NOMO-1 treated with dmso at 0.1 percent for 144 hours (cell line): Measurements from ENCODE around the gene MYOG.

Experiments
- DNase-seq: peaks from one replicate; lab custom pipeline; 2025; ENCODE audit not compliant: unreplicated experiment; lab: John Stamatoyannopoulos, UW

The MYOG gene

DNA sequence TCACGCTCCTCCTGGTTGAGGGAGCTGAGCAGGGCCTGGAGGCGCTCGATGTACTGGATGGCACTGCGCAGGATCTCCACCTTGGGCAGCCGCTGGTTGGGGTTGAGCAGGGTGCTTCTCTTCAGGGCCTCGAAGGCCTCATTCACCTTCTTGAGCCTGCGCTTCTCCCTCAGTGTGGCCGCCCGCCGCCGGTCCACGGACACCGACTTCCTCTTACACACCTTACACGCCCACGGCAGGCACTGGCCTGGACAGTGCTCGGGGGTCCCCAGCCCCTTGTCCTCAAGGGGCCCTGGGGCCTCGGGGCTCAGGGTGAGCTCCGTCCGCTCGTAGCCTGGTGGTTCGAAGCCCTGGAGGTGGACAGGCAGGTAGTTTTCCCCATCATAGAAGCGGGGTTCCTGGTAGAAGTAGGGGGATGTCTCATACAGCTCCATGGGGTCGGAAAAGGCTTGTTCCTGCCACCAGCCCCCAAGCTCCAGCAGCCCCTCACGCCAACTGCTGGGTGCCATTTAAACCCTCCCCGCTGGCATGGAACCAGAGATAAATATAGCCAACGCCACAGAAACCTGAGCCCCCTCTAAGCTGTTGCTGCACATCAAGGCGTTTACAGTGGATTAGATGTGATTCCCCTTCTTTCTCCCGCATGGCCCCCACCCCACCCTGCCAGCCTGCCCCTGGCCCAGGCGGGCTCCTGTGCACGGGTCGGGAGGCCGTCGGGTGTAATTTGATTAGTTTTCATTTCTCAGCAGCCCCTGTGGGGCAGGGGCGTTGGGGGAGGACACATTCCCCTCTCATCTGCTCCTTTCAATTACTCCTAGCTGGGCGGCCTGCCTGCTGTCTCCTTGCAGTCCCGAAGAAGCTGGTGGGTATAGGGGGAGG, at the start of gene MYOG:
Gene MYOG, minus strand, starts transcription at position 485 of the 879 bp plus-strand sequence. Its CDS starts 51 bp downstream, at position 434.
- no peak for DNase-seq

DNA sequence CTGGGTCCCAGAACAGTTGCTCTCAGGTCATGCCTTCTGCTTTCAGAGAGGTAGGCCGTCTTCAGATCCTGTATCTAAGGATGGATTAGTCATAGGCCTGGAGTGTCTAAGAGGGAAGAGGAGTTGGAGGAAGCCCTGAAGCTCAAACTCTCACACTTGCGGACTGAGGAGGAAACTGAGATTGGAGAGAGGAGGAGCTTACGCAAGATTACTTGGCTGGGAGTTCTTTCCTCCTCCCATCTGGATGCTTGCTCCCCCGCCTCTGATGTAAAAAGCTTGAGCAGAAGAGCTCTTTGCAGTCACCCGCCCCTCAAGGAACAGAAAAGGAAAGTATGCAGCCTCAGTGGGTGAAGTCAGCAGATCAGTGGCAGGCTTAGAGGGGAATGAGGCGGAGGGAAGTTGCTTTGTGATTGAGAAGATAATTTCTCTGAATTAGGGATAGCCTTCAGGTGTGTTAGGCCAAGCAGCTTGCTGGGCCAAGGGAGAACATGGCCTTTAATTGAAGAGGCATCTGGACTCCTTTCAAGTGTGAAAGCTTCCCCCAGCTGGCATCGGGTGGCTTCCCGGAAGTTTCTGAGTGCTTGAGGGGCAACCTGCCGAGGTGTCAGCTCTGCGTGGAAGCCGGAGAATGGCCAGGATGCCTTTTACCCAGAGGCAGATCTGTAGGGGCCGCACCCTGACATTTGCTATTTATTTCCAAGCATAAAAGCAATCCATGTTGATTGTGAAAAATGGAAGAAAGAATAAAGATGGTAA, 48.3 kb upstream of the MYOG start:
- peak; percentile 6 for DNase-seq

DNA sequence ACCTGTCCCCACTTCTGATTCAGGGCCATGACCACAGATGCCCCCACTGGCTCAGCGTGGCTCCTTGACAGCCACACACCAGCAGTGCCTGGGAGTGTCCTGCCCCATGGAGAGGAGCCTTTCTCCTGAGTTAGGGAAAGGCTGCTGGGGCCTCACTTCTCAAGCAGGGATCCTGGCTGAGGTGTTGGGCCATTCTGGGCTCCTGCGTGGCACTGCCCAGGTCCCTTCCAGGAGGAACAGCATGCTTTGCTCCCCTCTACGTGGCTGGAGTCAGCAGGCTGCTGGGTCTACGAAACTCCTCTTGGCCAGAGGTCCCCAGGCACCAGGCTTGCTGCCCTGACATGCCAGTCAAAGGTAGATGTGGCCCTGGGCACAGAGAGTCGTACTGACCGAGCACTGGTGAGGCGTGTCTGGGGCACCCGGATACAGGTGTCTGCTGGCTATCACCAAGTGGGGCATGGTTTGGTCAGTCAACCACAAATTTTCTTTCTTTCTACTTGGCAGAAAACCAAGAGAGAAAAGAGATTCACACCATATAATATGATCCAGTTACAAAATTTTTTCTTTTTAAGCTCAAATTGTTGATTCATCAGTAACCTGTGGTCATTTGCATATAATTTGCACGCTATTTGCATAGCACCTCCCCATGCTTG, 45.9 kb upstream of the MYOG start:
- DNase-seq = no peak

DNA sequence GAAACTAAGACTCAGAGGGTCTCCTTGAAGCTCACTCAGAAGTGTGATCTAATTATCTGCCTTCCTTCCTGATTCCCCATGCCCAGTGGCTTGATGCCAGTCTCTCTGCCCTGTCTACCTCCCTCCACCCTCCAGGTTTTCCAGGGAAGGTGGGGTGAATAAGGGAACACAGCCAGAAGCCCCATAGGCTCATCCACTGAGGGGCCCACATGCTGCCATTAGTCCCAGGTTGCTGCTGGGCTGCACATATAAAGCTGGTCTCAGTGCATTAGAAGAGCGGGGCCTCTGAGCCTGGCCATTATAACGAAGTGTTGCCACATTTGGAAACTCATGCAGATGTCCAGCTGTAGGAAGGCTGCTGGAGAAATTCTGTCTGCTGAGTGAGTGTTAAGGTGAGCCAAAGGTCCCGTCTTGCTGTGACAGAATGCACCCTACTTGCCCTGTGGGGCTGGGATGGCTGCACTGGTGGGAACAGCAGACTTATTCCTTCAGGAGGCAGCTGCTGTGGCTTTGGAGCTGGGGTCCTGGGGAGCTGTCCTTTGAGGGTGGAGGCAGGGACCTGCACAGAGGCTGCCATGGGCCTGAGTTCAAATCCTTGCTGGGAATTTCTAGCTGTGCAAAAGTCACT, 44.7 kb upstream of the MYOG start:
- DNase-seq = no peak

DNA sequence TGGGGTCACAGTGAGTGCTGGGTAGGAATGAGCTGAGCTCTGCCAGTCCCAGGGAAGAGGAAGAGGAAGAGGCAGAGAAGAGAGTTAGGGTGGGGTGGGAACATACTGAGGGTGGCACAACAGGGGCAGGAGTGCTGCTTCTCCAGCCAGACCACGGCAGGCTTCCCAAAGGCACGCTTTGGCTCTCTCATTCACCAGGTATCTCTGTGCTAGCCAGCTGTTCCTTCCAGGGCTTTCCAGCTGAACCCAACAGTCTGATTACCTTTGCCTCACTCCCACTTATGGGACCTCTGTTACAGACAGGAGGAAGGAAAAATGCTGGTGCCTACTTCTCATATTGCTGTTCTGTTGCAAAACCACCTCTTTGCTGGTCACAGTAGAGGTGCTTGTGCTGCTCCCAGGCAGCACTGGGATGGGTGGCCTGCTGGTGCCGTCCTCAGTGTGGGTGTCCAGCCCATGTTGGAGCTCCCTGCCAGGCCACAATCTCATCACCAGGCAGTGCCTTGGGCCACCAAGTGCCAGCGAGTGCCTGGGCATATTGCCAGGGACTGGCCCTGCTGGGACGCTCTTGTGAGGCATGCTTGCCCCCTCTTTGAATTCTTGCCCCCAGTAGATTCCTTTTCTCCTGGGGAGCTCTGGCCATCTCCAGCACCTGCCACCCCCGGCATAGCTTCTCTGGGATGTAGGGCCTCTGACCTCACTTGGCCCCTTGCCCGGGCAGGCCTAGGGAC, 43.9 kb upstream of the MYOG start:
- DNase-seq = no peak

DNA sequence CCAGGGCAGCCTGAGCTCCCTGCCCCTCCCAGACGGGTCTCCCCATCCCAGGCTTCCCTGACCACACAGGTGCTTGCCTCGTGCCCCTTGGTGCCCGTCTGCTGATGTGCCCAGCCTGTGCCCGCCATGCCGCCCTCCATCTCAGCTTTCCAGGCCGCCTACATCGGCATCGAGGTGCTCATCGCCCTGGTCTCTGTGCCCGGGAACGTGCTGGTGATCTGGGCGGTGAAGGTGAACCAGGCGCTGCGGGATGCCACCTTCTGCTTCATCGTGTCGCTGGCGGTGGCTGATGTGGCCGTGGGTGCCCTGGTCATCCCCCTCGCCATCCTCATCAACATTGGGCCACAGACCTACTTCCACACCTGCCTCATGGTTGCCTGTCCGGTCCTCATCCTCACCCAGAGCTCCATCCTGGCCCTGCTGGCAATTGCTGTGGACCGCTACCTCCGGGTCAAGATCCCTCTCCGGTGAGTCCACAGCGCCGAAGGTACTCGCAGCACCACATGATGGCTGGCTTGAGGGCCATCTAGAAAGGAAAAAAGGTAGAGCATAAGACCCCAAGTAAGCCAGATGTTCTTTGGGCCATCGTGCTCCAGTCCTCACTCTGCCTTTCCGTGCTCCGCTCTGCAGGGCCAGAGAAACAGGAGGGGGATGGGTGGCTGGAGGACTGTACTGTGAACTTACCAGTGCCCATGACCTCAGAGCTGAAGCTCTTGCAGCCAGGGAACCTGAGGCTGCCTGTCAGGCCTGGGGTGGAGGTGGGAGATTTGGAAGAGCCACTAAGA, 43.1 kb upstream of the MYOG start:
- no peak for DNase-seq

DNA sequence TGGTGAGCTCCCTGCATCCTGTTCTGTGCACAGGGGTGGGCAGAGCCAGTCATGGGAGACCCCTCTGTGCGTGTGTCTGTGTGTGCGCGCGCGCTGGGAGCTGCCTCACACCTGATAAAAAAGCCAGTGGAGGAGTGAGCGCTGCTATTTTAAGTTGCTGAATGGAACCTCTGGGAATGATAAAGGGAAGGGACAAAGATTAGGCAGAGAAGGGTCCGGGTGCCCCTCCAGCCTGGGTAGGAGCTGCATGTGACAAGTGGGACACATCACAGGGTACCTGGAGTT, 42.6 kb upstream of the MYOG start:
- DNase-seq = no peak

DNA sequence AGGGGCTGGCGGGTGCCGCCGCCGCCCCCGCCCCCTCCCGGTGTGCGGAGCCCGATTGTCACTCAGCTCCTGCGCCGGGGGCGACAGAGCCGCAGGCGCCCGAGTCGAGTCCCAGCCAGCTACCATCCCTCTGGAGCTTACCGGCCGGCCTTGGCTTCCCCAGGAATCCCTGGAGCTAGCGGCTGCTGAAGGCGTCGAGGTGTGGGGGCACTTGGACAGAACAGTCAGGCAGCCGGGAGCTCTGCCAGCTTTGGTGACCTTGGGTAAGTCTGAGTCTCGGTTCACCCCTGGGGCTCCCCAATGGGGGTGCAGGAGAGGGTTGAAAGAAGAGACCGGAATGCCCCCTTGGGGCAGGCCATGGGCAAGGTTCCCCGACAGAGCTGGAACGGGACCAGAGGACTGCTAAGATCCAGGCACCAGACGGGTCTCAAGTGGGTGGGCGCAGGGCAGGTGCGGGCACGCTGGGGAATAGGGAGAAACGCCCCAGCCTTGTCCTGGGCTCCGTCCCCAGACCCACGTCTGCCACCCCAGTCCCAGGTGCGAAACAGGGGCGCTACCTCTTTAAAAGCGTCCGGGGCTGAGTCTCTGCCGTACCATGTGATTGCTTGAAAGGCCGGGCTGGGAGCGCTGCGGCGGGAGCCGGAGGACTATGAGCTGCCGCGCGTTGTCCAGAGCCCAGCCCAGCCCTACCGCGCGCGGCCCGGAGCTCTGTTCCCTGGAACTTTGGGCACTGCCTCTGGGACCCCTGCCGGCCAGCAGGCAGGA, 42.0 kb upstream of the MYOG start, which contains the start of gene ADORA1:
Gene ADORA1, plus strand, starts transcription at position 61 of the 765 bp plus-strand sequence. CDS start 1,116 bp downstream, outside the sequence.
- peak; percentile 34 for DNase-seq

DNA sequence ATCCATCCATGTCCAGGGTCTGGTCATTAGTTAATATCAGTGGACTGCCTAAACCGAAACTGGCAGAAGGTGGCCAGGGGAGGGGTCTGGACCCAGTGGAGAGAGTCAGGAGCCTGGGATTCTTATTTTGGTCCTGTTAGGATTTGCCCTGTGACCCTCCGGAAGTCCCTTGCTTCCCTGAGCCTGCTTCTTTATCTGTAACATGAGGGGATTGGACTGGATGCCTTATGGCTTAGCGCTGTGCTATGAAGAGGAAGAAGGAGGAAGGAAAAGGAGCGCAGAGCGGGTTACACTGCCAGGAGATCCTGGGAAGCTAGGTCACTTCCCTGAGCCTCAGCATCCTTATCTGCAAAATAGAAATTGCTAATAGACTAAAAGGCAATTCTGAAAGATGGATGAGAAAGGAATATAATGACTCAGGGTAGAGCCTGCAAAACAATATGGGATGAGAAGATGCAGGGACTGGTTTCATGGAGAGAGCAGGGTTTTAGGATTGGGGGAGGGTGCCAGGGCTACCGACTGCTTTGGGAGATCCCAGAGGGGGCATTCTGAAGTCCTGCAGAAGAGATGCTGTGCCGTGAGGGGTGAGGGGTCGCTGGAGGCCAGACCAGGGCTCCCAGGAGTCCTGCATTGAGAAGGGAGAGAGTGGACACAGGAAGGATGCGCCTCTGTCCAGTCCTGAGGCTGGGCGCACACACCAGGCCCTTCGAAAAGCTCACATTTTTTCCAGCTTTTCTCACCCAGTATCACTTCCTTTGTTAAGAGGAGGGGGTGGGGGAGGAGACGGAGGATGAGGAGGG, 41.3 kb upstream of the MYOG start:
- no peak for DNase-seq

DNA sequence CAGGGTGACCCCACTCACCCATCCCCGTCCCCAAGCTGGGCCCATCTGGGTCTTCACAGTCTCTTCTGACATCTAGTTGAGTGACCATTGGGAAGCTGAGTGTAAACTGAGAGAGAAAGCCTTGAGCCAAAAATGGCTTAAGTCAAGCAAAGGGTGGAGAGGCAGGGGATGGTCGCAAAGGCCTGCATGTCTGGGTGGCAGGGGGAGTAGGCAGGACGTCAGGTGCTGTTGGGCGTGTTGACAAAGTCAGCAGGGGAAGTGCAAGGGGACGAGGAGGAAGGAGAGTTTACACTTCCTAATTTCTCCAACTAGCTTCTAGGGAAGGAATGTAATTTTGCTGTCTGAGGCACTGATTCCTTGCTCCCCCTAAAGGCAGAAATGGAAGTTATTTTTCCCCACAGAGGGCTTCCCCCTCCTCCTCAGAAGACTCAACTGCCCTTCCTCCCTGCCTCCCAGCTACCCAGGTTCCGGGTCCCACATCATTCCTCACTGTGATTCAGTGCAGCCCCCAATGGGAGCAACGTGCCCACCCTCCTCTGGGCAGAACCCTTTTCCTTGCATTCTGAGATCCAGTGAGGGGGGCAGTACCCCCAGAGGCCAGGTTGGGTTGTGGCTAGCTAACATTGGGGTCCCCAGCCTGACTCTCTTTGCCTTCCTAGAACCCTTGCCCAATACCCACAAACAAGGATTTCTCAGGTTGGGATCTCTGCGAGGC, 40.5 kb upstream of the MYOG start:
- no peak for DNase-seq

DNA sequence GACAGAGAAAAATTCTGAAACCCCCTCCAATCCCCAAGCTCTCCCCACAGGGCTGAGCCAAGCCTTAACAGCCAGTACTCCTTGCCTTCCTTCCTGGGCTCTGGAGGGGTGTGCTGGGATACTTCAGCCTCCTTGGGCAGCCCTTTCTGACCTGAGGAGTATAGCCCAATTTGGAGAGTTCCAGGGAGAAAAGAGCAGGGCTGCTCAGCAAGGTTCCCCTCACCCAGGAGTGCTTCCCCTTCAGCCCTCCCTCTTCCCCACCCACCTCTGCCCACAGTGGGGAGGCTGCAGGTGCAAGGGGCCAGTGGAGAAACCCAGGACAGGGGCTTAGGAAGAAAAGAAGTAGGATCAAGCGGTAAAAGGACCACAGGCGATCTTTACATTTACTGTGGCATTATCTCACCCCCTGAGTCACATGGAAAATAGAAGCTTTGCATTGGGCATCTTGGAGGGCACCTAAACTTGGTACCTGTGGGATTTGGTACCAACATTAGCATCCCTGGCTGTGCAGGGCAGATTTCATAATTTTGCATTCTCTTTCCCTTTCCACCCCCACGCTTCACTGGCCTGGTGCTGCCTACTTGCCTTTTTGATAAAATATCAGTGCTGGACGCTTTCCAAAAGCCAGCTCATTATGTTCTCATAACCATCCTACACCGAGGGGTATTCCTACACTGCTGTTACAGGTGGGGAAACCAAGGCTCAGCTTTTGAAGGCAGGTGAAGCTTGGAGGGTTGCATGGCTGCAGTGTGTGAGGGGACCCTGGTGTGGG, 38.9 kb upstream of the MYOG start:
- no peak for DNase-seq

DNA sequence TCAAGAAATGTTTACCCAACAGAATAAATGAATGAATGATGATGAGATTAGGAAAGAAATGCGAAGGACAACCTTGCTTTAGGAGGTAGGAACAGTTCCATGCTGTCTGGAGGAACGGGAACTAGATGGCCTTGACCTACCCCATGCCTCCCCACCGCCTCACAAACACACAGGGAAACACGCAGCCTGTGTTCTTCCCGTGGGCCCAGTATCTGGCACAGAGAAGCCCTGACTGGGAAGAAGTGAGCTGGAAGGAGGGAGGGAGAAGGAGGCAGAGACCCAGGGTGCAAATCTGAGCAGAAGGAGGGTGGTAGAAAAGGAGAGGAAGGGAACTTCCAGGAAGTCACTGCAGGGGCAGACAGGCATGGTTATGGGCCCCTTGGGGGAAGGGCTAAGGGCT, 38.2 kb upstream of the MYOG start:
- DNase-seq = no peak

DNA sequence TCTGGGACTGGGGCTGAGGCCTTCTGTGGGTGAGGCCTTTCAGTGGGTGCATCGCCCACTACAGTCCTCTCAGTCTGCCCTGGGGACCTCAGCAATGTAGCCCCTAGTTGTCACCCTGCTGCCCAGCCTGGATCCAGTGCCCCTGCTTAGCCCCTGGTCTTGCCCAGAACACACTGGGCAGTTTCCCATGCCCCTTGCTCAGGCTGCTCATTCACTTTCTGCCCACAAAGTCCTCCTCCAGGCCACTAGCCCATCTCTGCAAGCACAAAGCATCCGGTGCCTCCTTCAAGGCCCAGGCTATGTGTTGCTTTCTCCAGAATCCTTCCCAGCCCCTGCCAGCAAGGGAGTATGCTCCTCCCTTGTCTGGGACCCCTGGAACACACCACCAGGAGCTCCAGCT, 36.3 kb upstream of the MYOG start:
- no peak for DNase-seq

DNA sequence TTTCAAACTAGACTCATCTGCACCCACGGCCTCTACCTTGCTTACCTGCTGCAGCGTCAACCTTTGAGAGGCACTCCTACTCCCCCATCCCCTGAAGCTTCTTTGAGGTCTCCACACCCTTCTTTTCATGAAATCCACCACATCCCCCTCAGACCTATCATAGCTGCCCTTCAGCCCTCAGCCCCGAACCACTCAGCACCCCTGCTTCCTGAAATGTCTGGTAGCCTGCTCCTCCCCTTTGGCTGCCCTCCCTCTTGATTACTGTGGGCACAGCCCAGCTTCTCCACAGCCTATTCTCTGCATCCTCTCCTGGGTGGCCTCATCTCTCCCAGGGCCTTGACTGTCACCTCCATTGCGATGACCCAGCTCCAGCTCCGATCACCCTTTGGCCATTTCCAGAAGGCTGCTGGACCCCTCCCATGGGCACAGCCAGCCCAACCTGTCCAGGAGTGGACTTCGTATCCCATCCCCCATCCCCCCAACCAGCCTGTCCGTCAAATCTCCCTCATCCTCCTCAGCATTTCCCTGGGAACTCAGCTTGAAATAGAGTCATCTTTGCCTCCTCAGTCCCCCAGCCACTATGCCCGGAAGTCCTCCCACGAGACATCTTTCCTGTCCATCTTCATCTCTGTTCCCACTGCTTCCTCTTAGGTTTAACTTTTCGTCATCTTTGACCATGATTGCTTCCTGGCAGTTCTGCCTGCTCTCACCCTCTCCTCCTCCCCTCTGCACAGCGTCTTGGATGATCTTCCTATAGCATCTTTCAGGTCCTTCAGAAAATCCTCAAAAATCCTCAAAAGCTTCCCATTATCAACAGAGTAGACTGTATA, 35.6 kb upstream of the MYOG start:
- peak; percentile 54 for DNase-seq

DNA sequence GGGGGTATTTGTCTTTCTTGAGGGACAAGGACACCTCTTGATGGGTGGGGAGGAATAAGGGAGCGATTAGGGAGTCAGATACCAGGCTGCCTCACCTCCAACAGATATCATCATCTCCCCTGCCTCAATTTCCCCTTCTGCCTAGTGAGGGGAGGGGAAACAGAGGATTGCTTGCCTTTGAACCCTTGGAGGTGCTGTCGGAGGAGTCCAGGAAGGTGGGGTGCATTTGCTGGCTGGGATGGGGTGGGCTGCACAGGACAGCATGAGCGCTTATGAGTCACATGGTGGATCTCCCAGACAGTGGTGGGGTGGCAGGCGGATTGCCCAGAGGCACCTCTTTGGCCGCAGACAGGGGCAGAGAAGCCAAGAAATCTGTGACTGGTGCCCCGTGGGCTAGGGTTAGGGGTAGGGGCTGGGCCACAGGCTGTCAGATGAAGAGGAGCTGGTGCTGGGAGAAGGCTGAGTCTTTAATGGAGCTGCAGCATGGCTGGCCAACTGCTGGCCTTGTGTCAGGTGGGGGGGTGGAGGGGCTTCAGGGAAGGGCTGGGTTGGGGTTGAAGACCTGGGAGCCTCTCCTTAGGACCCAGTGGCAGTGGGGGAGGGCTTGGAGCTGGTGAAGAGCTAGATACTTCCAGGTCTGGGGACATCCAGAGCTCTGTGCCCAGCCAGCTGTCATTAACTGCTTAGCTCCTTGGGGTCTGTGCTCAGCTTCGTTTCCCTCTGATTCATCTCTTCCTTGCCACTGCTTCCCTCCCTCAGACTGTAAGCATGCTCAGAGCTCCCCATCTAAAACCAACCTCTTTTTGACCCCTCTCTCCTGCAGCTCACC, 34.7 kb upstream of the MYOG start:
- no peak for DNase-seq
